IMR-90 (cell line): ENCODE data around the gene ALKBH5. TPM values are rescaled to one million over a fixed set of nuclear protein-coding genes. Genes with fewer than 3 reads are reported as not detected.

Experiments used
- ATAC-seq: fragments of 200-7000 bp; cut with Tn5 transposase; 2 replicates; pipeline ENCODE4 v1.9.1; 2020; ENCODE audit warnings: low read depth, mild to moderate bottlenecking, moderate library complexity
- BruUV-seq: library from RNA; stranded (reverse); fragments of 400-500 nt; replicated peaks from 2 replicates; lab custom pipeline; 2021; lab: Mats Ljungman, UMichigan
- CTCF ChIA-PET: fragments of 300-600 bp; formaldehyde crosslinking; extraction: SDS; loops from one replicate; lab custom pipeline; 2021; ENCODE audit warnings: antibody characterized with exemption; lab: Yijun Ruan, JAX
- POLR2A ChIA-PET: fragments of 300-600 bp; sonication (Branson Sonifier 250); formaldehyde crosslinking; loops from one replicate; lab custom pipeline; 2022; ENCODE audit warnings: antibody characterized with exemption; ENCODE audit not compliant: unreplicated experiment; lab: Charles Lee
- DNase-seq: peaks from one replicate; pipeline ENCODE4 v3.0.0; 2013
- H2AFZ ChIP-seq: replicated peaks from 2 replicates; pipeline ENCODE3; 2013; ENCODE audit warnings: low read length, mild to moderate bottlenecking; ENCODE audit not compliant: poor library complexity
- H2AK5ac ChIP-seq: 2 replicates; pipeline ENCODE4 v1.6.1; 2013; ENCODE audit warnings: low read depth, low read length, inconsistent platforms
- H2AK9ac ChIP-seq: replicated peaks from 2 replicates; pipeline ENCODE3; 2013; ENCODE audit warnings: mild to moderate bottlenecking, low read depth, low read length, moderate library complexity; ENCODE audit not compliant: poor library complexity
- H2BK120ac ChIP-seq: 2 replicates; pipeline ENCODE4 v1.6.1; 2013; ENCODE audit warnings: low read depth, low read length, inconsistent platforms
- H2BK15ac ChIP-seq: 3 replicates; pipeline ENCODE4 v1.6.1; 2013; ENCODE audit warnings: low read depth, low read length, inconsistent platforms
- H2BK20ac ChIP-seq: 2 replicates; pipeline ENCODE4 v1.6.1; 2013; ENCODE audit warnings: low read depth, mild to moderate bottlenecking, inconsistent platforms, low read length, moderate library complexity
- H2BK5ac ChIP-seq: 2 replicates; pipeline ENCODE4 v1.6.1; 2013; ENCODE audit warnings: mild to moderate bottlenecking, low read depth, low read length, inconsistent platforms; ENCODE audit not compliant: poor library complexity, severe bottlenecking
- H3K14ac ChIP-seq: replicated peaks from 2 replicates; pipeline ENCODE4 v1.6.1; 2013; ENCODE audit warnings: low read depth, low read length, inconsistent platforms
- H3K18ac ChIP-seq: 2 replicates; pipeline ENCODE4 v1.6.1; 2013; ENCODE audit warnings: low read depth, low read length, control low read depth
- H3K23ac ChIP-seq: 2 replicates; pipeline ENCODE4 v1.6.1; 2013; ENCODE audit warnings: low read depth, low read length, inconsistent platforms
- H3K27ac ChIP-seq: 2 replicates; pipeline ENCODE4 v1.5.1; 2013; ENCODE audit warnings: mild to moderate bottlenecking, control low read depth, low read length; ENCODE audit not compliant: insufficient read depth
- H3K27me3 ChIP-seq: 2 replicates; pipeline ENCODE4 v1.6.1; 2013; ENCODE audit warnings: low read length; ENCODE audit not compliant: control insufficient read depth, insufficient read depth
- H3K36me3 ChIP-seq: 2 replicates; pipeline ENCODE4 v1.6.1; 2013; ENCODE audit warnings: low read length, mixed read lengths; ENCODE audit not compliant: control insufficient read depth, insufficient read depth
- H3K4ac ChIP-seq: 2 replicates; pipeline ENCODE4 v1.6.1; 2013; ENCODE audit warnings: low read depth, low read length, inconsistent platforms
- H3K4me1 ChIP-seq: 2 replicates; pipeline ENCODE4 v1.6.1; 2013; ENCODE audit warnings: low read length, mixed read lengths; ENCODE audit not compliant: control insufficient read depth, insufficient read depth
- H3K4me2 ChIP-seq: 2 replicates; pipeline ENCODE4 v1.6.1; 2013; ENCODE audit warnings: low read depth, mild to moderate bottlenecking, control low read depth, low read length, moderate library complexity
- H3K4me3 ChIP-seq: 2 replicates; pipeline ENCODE4 v1.5.1; 2013; ENCODE audit warnings: low read depth, mild to moderate bottlenecking, control low read depth, low read length, moderate library complexity; ENCODE audit not compliant: insufficient read depth
- H3K56ac ChIP-seq: 2 replicates; pipeline ENCODE4 v1.6.1; 2013; ENCODE audit warnings: low read length, inconsistent platforms; ENCODE audit not compliant: insufficient read depth; ENCODE audit errors: extremely low read depth
- H3K79me1 ChIP-seq, 2 experiments: 2 replicates each; pipeline ENCODE4 v1.6.1; 2013; ENCODE audit warnings: low read length in 2 of 2, inconsistent platforms in 1 of 2, low read depth in 1 of 2
- H3K9ac ChIP-seq: 2 replicates; pipeline ENCODE4 v1.6.1; 2013; ENCODE audit warnings: low read depth, low read length, control low read depth
- H3K9me1 ChIP-seq: 2 replicates; pipeline ENCODE4 v1.6.1; 2013; ENCODE audit warnings: low read length, inconsistent platforms; ENCODE audit not compliant: insufficient read depth
- H3K9me3 ChIP-seq: 2 replicates; pipeline ENCODE4 v1.6.1; 2013; ENCODE audit warnings: low read length; ENCODE audit not compliant: control insufficient read depth, insufficient read depth
- H4K20me1 ChIP-seq: 2 replicates; pipeline ENCODE4 v1.6.1; 2013; ENCODE audit warnings: low read length, inconsistent platforms; ENCODE audit not compliant: insufficient read depth
- H4K5ac ChIP-seq: 2 replicates; pipeline ENCODE4 v1.6.1; 2013; ENCODE audit warnings: mild to moderate bottlenecking, low read depth, low read length, control low read depth
- H4K8ac ChIP-seq, 2 experiments: 2 replicates each; pipeline ENCODE4 v1.6.1; 2013; ENCODE audit warnings: low read depth in 2 of 2, low read length in 2 of 2, control low read depth in 1 of 2, inconsistent platforms in 1 of 2
- H4K91ac ChIP-seq: 2 replicates; pipeline ENCODE4 v1.6.1; 2013; ENCODE audit warnings: low read depth, low read length, inconsistent platforms; ENCODE audit not compliant: insufficient read depth
- BHLHE40 ChIP-seq: fragments of 150-350 bp; IDR thresholded peaks from 2 replicates; pipeline ENCODE4 v1.6.1; 2016; ENCODE audit warnings: mild to moderate bottlenecking, low read depth, low read length
- CTCF ChIP-seq: conservative IDR thresholded peaks from 2 replicates; pipeline ENCODE4 v1.5.1; 2012; ENCODE audit warnings: mild to moderate bottlenecking, low read depth, low read length, improper control_type of control experiment
- NFE2L2 ChIP-seq: fragments of 150-350 bp; IDR thresholded peaks from 2 replicates; pipeline ENCODE4 v1.6.1; 2016; ENCODE audit warnings: low read depth, mild to moderate bottlenecking, low read length
- RAD21 ChIP-seq: IDR thresholded peaks from 2 replicates; pipeline ENCODE4 v1.6.1; 2012; ENCODE audit warnings: low read length, improper control_type of control experiment
- SMC3 ChIP-seq: fragments of 150-350 bp; IDR thresholded peaks from 2 replicates; pipeline ENCODE4 v1.6.1; 2016; ENCODE audit warnings: low read depth, mild to moderate bottlenecking, antibody characterized with exemption, low read length, moderate library complexity
- WGBS, 2 experiments: methylation state at CpG; one replicate each; pipeline versions ENCODE4 v1.1.5 to v1.1.7; 2013; ENCODE audit warnings: missing lambda C conversion rate in 2 of 2; ENCODE audit not compliant: insufficient read length in 1 of 2; ENCODE audit errors: extremely low coverage in 2 of 2; 5-methylcytosine and 5-hydroxymethylcytosine counted together
- dilution Hi-C: fragments of 300-500 bp; cut with HindIII; formaldehyde crosslinking; loops from one replicate; pipeline ENCODE4 v1.14.3; 2018; ENCODE audit warnings: low sequenced_read_pairs; ENCODE audit not compliant: unreplicated experiment
- in situ Hi-C: fragments of 300-500 bp; cut with MboI; formaldehyde crosslinking; loops from 3 replicates; pipeline ENCODE4 v1.14.3; 2019; ENCODE audit warnings: low sequenced_read_pairs, inconsistent platforms, mixed read lengths
- intact Hi-C: fragments of 100-400 bp; cut with micrococcal nuclease; formaldehyde crosslinking; loops from 2 replicates; pipeline ENCODE4 v1.10.0; 2022
- polyA plus RNA-seq, 3 experiments: library from polyadenylated mRNA; depleted of rRNA; stranded (reverse); fragments of >200 nt; gene quantifications; 2 replicates each; pipeline ENCODE4 v1.2.3, GENCODE V29; 2012; ENCODE audit warnings: low replicate concordance in 1 of 3
- total RNA-seq: library from RNA; depleted of rRNA; stranded (reverse); fragments of >200 nt; gene quantifications from 2 replicates; pipeline ENCODE4 v1.2.3, GENCODE V29; 2012

The ALKBH5 gene
- total and polyA plus RNA-seq, 2 of the 4 experiments (the other 2 are of a cell fraction): 57.6 to 79.6 TPM

- 0% methylated on average over 2 of the region's 6 CpGs; no CpG with 5 or more reads in 1 of the 2 experiments for WGBS, 2 experiments
- TF ChIP-seq RAD21 (peak; percentile 83), SMC3 (peak; percentile 57), BHLHE40 (no peak), CTCF (peak; percentile 81), NFE2L2 (no peak)
- Histone ChIP-seq H2BK20ac (no peak overlapping the region), H3K27ac (no peak overlapping the region), H3K27me3 (no peaks in the 10 kb centered on the region), H2AFZ (peak overlapping the region; percentile 81), H3K56ac (no peak overlapping the region), H3K4me3 (no peak overlapping the region), H4K8ac (no peak overlapping the region), H3K18ac (no peak overlapping the region), H3K4me1 (peaks cover 12% of the 10 kb centered on the region), H2BK5ac (no peak overlapping the region), H3K14ac (no peak overlapping the region), H2AK5ac (0 out of 2 replicates have a peak overlapping the region, but pooled peaks have one; percentile 33), H4K91ac (no peak overlapping the region), H3K79me1 (no peaks in the 10 kb centered on the region), H2BK15ac (no peak overlapping the region), H2BK120ac (no peak overlapping the region), H3K36me3 (no peaks in the 10 kb centered on the region), H3K4me2 (no peak overlapping the region), H3K9me3 (no peaks in the 10 kb centered on the region), H4K20me1 (0 out of 2 replicates have a peak, but pooled peaks cover 5% of the 10 kb centered on the region), H3K23ac (no peak overlapping the region), H3K4ac (no peak overlapping the region), H2AK9ac (peak overlapping the region; percentile 67), H3K9me1 (peaks cover 14% of the 10 kb centered on the region), H4K5ac (no peak overlapping the region), H3K9ac (no peak overlapping the region)
- ATAC-seq (peak; percentile 83), DNase-seq (peak; percentile 45)
- intact Hi-C loops (loop anchor here (1.0 kb wide), 1 partner anchor 76 kb away; no protein-coding TSS in a partner anchor), in situ Hi-C loops (no loop called here), dilution Hi-C loops (no loop called here)
- ChIA-PET POLR2A (no interaction called here), CTCF (interaction anchor here (0.8 kb wide), 1 partner anchor 15 kb away, joined by 3 read pairs; no protein-coding TSS in a partner anchor)
- no TSS peak for BruUV-seq
Observed at GRCh38 chr17:18217412-18218015, 33.9 kb downstream of the ALKBH5 start.
